Stimulated activated CD4-positive, alpha-beta T cell treated with anti-CD3 and anti-CD28 coated beads, Interleukin-15, amount 100 ng/mL, for 48 hours (primary cell): Measurements from ENCODE around the gene RASGEF1B.

Experiments
- DNase-seq, 2 donors: peaks; one replicate each; pipeline ENCODE4 v3.0.0-alpha.2; 2020; ENCODE audit warnings: low read depth in 2 of 2

RASGEF1B gene

DNA sequence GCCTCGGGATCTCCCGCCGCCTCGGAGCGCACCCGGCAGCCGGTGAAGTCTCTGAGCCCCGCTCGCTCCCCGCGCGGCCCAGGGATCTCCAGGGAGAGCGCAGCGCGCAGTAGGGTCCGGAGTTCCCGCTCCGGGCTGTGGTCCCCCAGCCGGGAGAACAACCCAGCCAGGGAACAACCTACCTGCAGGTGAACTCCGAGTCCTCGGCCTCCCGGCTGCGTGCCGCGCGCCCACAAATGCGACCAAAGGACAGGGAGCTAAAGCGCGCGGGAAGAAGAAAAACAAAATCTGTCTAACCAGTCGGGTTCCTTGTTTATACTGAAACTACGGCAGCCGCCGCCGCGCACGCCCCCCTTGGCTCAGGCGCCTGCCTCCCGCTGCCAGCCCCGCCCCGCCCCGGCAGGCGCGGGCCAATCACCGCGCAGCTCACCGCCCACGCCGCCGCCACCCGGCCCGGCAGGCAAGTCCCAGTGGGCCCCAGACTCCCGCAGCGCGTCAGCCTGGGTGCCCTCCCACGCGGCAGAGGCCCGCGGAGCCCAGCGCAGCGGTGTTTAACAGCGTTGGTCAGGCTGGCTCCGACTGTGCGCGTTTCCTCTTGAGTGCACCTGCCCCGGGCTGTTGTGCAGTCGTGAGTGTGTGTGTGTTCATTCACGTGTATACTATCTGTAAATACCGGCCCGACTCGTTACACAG is at the start of gene RASGEF1B:
Gene RASGEF1B, minus strand, starts transcription at position 320 of the 693 bp plus-strand sequence. CDS start 12,399 bp downstream, outside the sequence.
- peak; percentile 85 to 95 for DNase-seq

DNA sequence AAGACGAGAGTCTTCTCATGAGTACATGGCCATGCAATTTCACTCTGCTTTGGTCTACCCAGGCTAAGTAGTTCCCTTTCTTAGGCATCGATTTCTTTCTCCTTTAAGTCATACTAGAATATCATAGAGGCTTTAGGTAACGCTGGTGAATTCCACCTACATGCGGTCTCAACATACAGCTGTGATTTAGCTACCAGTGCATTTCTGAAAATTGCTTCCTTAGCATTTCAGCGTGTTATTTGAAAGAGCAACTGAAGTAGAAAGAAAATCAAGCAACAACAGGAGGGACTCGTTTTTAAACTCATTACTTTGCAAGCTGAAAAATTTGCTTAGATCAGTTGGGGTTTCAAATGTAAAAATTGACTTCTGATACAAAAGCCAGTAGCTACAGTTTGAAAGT is 48.1 kb upstream of the RASGEF1B start:
- DNase-seq: no peak

DNA sequence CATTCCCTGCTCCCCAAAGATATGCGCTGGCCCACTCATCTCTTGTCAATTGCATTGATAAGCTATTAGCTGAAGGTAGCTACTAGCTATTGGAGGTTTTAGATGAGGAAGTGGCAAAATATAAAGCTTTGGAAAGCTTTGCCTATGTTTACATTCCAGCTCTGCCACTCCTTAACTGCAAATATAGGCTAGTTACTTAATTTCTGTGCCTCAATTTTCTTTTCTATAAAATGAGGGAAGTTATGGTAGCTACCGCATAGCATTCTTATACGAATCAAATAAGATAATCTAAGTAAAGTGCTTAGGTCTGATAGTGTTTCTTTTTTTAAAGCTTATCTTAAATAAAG is 47.7 kb upstream of the RASGEF1B start:
- no peak for DNase-seq

DNA sequence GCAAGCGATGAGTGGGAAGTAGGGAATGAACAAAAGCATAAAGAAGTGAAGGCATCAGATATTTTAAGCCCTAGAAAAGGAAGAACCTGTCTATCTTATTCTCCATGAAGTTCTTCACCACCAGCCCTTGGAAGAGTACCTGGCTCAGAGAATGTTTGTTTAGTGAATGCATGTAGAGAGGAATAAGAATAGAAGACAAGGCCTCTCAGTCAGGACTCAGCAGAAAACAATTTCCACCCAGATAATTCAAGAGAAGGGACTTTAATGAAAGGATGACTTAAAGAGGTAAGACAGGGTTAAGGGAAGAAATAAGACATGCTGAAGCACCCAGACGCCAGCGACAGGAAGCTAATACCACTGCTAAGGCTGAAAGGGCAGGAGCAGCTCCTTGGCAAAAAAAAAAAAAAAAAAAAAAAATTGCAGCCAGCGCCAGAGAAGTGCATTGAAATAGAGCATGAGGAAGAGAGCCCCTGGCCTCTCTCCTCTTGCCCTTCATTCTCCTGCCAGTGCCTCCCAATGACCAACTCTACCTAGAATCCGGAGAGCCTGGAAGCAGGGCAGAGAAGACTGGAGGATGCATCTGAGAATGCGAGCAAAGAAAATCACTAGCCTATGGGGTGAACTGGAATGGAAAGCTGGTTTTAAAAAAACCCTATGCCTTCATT is 47.2 kb upstream of the RASGEF1B start:
- DNase-seq: no peak

DNA sequence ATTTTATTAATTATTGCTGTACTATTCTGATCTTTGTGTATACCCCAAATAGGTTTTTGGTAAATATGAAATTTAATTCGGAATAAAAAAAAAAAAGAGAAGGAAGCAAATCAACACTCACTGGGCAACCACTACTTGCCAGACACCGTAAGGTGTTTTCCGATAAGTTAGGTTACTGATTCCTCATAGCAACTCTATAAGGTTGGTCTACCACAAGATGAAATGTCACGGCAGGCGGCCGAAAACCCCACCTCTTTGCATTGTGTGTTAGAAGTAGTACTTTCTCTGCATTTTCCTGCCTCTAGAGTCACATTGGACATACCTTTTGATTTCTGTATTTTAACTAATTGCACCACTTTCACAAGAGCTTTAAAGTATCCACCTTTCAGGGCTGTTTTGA is 44.5 kb upstream of the RASGEF1B start:
- DNase-seq: no peak

DNA sequence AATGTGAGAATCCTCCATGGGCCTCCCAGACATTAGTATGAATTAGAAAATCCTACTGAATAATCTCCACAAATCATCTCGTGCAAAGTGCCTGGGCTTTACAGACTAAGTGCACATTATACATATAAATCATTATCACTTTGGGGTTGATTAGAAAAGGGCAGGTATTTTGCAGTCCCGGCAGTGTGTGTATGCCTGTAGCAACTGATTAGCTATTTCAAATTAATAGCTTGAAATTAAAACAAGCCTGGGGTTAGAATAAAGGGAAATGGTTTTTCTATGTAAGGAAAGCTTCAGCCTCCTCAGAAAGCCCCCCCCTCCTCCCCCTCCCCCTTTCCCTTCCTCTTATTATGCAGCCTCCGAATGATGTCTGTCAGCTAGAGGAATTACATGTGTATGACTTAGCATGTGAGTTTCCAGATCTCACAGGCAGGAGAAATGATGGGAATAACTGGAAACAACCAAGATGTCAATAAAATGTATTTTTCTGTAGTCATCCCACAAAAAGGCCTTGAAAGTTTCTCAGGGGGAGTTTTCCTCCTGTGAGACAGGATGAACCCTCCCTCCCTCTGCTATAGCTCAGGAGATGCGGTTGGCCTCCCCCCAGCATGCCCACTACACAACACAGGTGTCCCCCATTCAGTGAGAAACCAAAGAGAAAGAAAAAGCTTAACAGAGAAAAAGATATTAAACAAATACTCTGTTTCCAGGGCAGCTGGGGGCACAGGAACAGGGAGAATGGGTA is 41.2 kb upstream of the RASGEF1B start:
- no peak for DNase-seq

DNA sequence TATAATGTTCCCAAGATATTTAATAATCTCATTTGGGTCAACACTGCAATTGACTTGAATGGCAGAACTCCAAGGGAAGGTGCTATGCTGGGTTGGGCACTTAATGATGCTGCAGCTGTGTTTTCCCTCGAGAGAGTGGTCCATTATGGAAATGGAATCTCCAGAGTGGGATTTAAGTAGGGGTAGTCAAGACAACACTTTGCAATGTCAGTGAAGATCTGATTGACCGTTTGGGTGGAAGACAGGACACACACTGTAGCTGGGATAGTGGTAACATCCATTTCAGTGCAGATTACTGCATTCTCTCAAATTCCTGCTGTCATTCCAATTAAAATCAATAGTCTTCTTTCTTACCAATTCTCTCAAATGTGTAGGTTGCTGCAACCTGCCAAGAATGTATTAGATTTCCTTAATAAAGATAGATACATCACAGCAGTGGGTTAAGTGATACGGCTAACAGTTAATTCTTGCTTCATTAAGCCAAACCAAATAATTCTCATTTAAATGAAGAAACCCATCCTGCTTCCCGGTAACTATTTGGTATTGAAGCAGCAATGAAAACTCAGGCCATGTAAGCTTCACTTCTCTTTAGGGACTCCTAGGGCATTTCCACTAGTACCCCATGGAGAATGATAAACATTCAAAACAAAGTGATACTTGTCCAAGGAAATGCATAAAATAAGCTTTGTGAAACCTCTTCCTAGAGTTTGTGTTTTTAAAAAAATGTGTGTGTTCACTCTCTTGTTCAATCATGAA is 40.5 kb upstream of the RASGEF1B start:
- DNase-seq: no peak

DNA sequence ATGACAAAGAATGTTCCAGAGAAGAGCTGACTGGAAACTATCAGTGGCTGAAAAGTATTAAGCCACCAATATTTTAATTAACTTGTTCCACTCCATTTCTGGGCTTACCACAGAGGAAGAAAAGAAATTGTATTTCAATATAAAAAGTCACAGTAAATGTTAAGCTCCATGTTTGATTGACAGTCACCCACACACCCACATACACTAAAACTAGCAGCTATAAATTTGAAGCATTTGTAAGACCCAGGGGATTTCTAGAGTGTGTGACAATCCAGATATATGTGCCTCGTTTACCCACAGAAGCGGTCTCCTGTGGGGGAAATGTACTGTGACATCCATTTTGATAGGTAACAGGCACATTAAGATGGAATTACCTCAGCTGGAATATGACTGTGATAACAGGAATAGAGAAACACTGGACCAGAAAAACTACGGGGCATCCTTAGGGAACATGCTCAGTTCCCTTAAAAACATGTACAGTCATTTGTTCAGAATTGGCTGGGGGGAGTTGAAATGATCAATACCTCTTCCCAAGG is 39.0 kb upstream of the RASGEF1B start:
- DNase-seq: no peak

DNA sequence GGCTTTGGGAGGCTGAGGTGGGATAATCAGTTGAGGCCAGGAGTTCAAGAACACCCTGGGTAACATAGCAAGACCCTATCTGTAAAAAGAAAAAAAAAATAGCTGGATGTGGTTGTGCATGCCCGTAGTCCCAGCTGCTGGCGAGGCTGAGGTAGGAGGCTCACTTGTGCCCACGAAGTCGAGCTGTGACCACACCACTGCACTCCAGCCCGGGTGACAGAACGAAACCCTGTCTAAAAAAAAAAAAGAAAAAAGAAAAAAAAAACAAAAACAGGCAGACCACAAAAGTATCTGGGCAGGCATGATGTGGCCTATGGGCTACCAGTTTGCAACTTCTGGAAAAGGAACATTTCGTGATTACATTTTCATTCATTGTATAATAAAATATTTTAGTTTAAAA is 38.1 kb upstream of the RASGEF1B start:
- DNase-seq: no peak

DNA sequence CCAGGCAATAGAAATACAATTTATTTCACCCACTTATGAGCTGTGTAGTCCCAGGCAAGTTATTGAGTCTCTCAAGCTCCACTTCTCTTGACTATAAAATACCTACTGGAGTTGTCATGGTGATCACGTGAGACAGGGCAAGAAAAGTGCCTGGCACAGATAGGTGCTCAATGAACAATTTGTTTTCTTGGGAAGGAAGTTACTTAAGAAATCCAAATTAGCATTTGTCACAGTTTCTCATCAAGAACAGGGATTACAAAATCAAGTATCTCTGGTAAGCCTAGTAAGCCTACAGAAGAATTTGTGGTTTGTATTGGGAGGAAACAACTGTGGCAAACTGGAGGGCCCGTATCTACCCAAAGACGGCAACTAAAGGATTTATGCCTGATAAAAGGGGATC is 37.5 kb upstream of the RASGEF1B start:
- no peak for DNase-seq

DNA sequence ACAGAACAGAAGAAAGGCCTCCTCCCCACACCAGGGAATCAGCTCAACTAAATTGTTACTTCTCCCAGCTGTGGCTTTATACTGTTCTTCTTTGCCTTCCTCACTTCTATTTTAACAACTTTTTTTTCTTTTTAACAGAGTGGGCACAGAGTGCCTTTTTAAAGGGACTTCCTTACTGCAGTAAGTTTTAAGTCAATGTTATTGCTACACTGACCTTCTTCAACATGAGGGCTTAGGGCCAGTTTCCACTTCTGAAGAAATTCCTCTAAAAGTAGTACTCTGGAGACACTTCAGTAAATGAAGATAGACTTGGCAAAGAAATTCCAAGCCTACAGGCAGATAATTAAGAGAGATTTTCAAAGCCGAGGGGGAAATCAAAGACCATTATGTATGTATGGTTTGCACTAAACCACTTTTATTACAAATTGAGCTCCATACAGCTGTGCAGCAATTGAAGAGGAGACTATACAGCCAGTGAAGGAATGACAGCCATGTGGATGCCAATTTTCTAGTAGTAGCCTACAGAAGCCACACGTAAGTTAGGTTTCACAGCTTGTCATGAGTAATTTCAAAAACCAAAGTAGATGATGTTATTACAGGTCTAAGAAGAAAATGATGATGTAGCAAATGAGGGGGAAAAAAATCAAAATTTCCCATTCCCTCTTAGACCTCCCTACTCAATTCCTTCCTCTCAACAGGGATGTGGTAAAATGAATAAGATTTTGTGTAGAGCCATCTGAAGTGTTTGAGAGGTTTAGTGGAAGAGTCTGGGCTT is 36.9 kb upstream of the RASGEF1B start:
- no peak for DNase-seq

DNA sequence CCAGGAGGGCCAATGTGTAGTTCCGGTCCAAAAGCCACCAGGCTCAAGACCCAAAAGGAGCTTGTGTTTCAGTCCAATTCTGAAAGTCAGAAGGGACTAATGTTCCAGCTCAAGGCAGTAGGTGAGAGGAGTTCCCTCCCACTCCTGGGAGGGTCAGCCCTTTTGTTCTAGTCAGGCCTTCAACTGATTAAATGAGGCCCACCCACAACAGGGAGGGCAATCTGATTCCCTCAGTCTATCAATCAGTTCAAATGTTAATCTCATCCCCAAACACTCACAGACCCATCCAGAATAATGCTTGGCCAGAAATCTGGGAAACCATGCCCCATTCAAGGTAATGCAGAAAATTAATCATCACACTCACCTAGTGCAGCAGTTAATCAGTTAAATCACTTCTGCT is 35.8 kb upstream of the RASGEF1B start:
- DNase-seq: no peak

DNA sequence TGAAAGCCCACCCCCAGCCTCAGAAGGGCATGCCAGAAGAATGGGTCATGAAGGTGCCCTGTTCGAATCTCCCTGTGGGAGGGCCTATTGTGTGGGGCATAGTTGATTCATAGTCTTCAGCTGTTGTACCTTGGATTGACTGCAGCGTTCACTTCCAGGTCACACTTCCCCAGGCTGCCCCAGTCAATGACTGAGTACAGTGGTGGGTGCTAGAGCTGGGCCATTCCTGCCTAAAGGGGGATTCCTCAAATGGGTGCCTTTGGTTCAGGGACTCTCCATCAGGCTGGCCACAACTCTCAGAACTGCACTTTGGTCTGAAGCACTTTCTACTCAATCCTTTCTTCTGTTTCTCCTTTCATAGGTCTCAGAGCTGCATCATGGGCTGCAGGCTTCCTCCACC is 35.0 kb upstream of the RASGEF1B start:
- no peak for DNase-seq

DNA sequence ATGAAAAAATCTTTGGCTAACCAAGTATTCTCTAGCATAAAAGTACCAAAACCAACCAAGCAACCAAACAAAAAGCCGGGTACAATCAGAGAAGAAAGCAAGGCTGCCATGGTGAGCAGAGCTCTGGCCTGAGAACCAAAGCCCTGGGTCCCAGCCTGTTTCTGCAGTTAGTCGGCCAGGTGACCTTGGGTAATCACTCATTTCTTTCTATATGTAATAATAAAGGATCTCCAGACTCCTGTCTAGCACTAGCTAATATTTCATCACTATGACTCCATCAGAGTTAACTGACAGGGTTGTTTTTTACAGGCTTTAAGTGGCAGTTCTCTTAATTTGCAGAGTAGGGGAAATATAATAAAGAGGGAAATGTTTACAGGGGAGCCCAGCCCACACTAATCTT is 34.0 kb upstream of the RASGEF1B start:
- no peak for DNase-seq

DNA sequence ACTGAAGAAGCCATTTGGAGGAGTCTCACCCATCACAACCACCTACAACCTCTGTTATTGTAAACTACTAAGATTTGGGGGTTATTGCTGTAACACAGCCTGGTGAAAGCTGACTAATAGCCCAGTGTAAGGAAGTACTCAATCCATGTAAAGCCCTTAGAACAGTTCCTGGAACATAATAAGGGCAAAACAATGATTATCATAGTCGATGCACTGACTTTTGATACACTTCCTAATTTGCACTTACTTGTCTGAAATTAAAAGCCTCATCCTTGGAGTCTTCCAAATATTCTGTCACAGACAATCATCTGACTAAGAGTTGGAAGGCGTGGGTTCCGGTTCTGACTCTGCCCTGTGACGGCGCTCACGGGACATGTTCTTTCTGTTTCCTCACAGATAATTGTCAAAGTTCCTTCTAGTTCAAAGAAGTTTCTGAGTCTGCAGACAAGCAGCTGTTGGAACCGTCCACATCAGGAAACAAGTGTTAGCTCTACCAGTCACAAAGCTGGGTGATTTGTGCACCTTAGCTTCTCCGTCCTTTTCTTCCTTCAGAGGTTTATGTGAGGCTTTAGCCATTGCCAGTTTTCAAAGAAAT is 33.4 kb upstream of the RASGEF1B start:
- DNase-seq: peak; percentile 45 to 55

DNA sequence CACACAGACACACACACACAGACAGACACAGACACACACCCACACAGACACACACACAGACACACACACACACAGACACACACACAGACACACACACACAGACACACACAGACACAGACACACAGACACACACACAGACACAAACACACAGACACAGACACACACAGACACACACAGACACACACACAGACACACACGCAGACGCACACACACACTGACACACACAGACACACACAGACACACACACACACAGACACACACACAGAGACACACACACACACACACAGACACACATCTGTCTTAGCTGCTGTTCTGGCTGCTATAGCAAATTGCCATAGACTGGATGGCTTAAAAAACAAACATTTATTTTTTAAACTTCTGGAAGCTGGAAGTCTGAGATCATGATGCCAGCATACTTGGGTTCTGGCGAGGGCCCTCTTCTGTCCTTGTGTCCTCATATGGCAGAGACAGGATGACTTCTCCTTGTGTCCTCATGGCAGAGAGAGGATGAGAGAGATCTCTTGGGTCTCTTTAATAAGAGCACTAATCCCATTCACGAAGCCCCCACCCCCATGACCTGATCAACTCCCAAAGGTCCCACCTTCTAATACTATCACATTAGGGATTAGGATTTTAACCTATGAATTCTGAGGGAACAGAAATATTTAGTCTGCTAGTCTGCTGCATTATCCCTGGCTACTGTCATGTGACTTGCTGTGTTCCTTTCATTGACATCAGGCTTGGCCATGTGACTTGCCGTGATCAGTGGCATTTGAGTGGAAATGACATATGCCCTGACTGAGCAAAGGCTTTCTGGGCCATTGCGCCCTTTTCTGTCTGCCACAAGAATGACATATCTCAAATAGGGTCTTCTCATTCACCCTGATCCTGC is 32.7 kb upstream of the RASGEF1B start:
- no peak for DNase-seq

DNA sequence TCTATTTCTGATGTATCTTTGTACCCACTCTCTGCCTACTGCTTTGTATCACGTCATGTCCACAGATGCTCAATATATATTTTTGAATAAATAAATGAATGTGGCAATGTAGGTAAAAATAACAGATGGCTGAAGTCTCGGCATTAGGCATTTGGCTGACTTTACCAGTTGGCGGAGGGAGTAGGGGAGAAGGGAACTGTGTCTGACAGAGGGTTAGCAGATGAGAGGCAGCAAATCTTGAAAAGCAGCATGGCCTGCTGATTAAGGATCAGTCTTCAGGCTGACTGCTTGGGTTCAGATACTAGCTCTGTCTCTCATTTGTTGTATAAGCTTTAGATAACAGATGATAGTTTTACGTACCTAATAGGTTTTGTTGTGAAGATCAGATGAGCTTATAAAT is 31.9 kb upstream of the RASGEF1B start:
- DNase-seq: no peak

DNA sequence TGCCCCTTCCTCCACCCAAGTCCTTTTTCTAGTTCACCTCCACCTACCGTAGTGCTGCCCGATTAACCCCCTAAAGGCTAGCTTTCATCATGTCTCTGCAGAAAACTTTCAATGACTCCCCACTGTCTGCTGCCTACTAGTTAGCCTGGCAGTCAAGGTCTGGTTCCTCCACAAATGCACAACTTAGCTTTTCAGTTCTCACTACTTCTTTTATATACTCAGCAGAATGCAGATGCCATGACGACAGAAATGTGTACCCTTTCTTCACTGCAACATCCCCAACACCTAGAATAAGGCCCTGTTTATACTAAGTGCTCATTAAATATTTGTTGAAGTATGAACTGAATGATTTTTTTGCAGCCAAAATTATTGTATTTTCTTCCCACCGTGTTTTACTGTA is 30.9 kb upstream of the RASGEF1B start:
- DNase-seq: no peak

DNA sequence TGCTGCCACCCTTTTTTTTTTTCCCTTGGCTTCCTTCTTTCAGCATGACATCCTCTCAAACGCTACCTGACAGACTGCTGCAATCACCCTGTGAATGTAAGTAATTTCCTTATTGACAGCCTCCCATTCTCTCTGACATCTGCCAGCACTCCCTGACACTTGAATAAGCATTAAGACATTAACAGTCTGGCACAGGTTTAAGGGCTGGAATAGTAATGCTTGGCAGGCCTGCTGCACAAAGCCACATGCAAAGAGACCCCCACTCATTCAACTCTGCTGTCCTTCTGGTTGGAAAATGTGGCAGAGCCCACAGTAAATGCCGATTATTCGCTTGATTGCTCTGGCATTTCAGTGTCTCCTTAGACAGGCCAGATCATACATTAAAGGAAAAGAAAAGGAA is 28.1 kb upstream of the RASGEF1B start:
- DNase-seq: no peak

DNA sequence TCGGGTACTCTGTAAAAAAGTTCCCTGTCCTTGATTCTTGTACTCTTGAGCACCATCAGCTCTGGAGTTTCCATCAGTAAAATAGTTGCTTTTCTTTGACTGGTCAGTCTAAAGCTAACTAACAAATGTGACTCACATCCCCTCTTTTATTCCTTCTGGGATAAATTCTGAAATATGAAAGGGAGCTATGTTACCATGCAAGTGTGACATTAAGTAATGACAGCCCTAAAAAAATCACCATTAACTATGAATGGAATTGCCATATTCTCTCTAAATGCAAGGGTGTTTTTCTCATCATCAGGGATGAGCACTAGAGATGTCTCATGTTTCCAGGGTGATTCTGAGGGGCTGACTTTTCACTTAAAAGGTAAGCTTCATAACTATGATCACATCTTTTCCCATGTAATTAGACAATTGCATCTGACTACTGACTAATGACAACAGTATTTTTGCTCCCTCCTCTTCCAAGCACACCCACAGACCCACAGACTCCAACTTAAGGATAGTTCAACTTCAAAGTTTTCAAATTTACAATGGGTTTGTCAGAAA is 26.9 kb upstream of the RASGEF1B start:
- no peak for DNase-seq
